Activated naive CD4-positive, alpha-beta T cell (primary cell): Measurements from ENCODE around the gene OR8D1.
"Not testable (repeated sequence)": the region's sequence is repeated elsewhere in the genome, so short reads cannot be mapped to it uniquely, and the experiment has no call there.

Experiments
- DNase-seq, 4 experiments: peaks; one replicate each; lab custom pipeline; 2025; lab: John Stamatoyannopoulos, UW

OR8D1 gene

GRCh38 chr11:124285610-124286344 lies 28.0 kb downstream of the OR8D1 start:
- no peak for DNase-seq

- DNase-seq = no peak
These were observed 35.5 kb downstream of the OR8D1 start for GRCh38 chr11:124278261-124278660.

GRCh38 chr11:124277804-124278203 lies 35.9 kb downstream of the OR8D1 start:
- no peak for DNase-seq

DNA sequence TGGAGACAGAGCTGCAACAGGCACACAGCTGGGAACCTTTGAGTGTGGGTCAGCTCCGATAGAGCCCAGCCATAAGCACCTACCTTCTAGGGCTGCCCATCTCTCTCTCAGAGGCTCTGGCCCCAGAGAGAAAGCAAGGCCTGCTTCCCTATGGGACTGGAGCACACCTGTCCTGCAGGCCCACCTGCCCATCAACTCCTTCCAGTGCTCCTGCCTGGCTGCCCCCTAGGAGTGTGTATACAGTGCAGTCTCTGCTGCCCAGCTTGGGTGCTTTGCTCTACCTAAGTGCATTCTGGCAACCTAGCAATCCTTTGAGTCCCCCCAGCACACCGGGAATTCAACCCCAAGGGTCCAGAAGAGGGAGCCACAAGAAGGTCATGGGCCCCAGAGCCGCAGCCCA lies 36.5 kb downstream of the OR8D1 start:
- no peak for DNase-seq

- no peak for DNase-seq
These were observed 37.7 kb downstream of the OR8D1 start for GRCh38 chr11:124276081-124276480.

GRCh38 chr11:124274000-124274399 lies 39.7 kb downstream of the OR8D1 start:
- no peak for DNase-seq

DNA sequence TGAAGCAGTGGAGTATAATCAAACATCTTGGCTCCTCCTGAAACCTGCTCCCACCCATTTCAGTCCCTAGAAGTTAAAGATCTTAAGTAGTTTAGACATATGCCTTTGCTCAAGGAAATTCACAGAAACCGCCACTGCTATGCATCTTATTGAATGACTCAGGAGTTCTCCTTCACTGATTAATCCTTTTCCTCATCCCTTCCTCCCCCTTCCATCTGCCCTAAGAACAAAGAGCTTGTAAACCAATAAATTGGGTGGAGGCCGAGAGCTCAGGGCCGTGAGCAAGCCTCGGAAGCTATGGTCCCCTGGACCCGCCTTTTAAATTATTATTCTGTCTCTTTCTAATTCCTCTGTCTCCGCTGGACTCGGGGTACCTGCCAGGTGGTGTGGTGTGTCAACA lies 42.9 kb downstream of the OR8D1 start:
- not testable (repeated sequence) for DNase-seq

DNA sequence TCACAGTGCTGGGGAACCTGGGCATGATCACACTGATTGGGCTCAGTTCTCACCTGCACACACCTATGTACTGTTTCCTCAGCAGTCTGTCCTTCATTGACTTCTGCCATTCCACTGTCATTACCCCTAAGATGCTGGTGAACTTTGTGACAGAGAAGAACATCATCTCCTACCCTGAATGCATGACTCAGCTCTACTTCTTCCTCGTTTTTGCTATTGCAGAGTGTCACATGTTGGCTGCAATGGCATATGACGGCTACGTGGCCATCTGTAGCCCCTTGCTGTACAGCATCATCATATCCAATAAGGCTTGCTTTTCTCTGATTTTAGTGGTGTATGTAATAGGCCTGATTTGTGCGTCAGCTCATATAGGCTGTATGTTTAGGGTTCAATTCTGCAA lies 48.7 kb downstream of the OR8D1 start:
- not testable (repeated sequence) for DNase-seq

GRCh38 chr11:124256076-124256475 lies 57.7 kb downstream of the OR8D1 start, which contains the start of gene OR8G5:
OR8G5 (plus strand) TSS chr11:124256376; CDS start chr11:124264932, 8,556 bp downstream.
- no peak for DNase-seq
